ENCODE measurements around the gene ENOX1.
"Not testable (repeated sequence)": the region's sequence is repeated elsewhere in the genome, so short reads cannot be mapped to it uniquely, and the experiment has no call there.

Gene ENOX1

GRCh38 chr13:43362556-43362955 is 424.2 kb downstream of the ENOX1 start:
- no peaks in the 10 kb centered on the region for H3K4me1 Mint-ChIP-seq (ENCODE audit: low read depth in 2 of 2)
- H3K9me3 Mint-ChIP-seq: no peaks in the 10 kb centered on the region
- H3K27me3 Mint-ChIP-seq: no peaks in the 10 kb centered on the region
- peaks cover 3% of the 10 kb centered on the region for H3K36me3 Mint-ChIP-seq (ENCODE audit: insufficient read depth)
- ATAC-seq (replicated peaks) (no peak), DNase-seq (no peak)
- H3K4me3 Mint-ChIP-seq: no peak overlapping the region
- H3K27ac Mint-ChIP-seq: peak overlapping the region in 1 of 2 donors; percentile 22

GRCh38 chr13:43360892-43361610 is 425.7 kb downstream of the ENOX1 start:
- H3K36me3 Mint-ChIP-seq (ENCODE audit: insufficient read depth): no peaks in the 10 kb centered on the region
- H3K4me3 Mint-ChIP-seq: no peak overlapping the region
- ATAC-seq (replicated peaks) (no peak), DNase-seq (no peak)
- no peaks in the 10 kb centered on the region for H3K4me1 Mint-ChIP-seq (ENCODE audit: low read depth in 2 of 2)
- no peak overlapping the region for H3K27ac Mint-ChIP-seq
- no peaks in the 10 kb centered on the region for H3K9me3 Mint-ChIP-seq
- H3K27me3 Mint-ChIP-seq: no peaks in the 10 kb centered on the region

GRCh38 chr13:43360171-43360570 is 426.6 kb downstream of the ENOX1 start:
- no peaks in the 10 kb centered on the region for H3K36me3 Mint-ChIP-seq (ENCODE audit: insufficient read depth)
- H3K27me3 Mint-ChIP-seq: no peaks in the 10 kb centered on the region
- H3K4me3 Mint-ChIP-seq: no peak overlapping the region
- no peak for ATAC-seq (replicated peaks)
- H3K27ac Mint-ChIP-seq: no peak overlapping the region
- DNase-seq: no peak
- no peaks in the 10 kb centered on the region for H3K9me3 Mint-ChIP-seq
- H3K4me1 Mint-ChIP-seq (ENCODE audit: low read depth in 2 of 2): no peaks in the 10 kb centered on the region

- Mint-ChIP-seq H3K9me3 (no peaks in the 10 kb centered on the region), H3K27ac (no peak overlapping the region), H3K4me3 (no peak overlapping the region), H3K4me1 (ENCODE audit: low read depth in 2 of 2) (no peaks in the 10 kb centered on the region), H3K36me3 (ENCODE audit: insufficient read depth) (no peaks in the 10 kb centered on the region), H3K27me3 (no peaks in the 10 kb centered on the region)
- ATAC-seq (replicated peaks) (no peak), DNase-seq (no peak)
These were observed 427.2 kb downstream of the ENOX1 start for GRCh38 chr13:43359536-43359935.

- ATAC-seq (replicated peaks) (no peak), DNase-seq (no peak)
- H3K9me3 Mint-ChIP-seq: no peaks in the 10 kb centered on the region
- H3K4me3 Mint-ChIP-seq: no peak overlapping the region
- no peaks in the 10 kb centered on the region for H3K4me1 Mint-ChIP-seq (ENCODE audit: low read depth in 2 of 2)
- H3K27me3 Mint-ChIP-seq: no peaks in the 10 kb centered on the region
- no peaks in the 10 kb centered on the region for H3K36me3 Mint-ChIP-seq (ENCODE audit: insufficient read depth)
- no peak overlapping the region for H3K27ac Mint-ChIP-seq
These were observed 429.2 kb downstream of the ENOX1 start for GRCh38 chr13:43357564-43357963.

- H3K27ac Mint-ChIP-seq: no peak overlapping the region
- DNase-seq: no peak
- H3K36me3 Mint-ChIP-seq (ENCODE audit: insufficient read depth): no peaks in the 10 kb centered on the region
- H3K4me3 Mint-ChIP-seq: no peak overlapping the region
- H3K27me3 Mint-ChIP-seq: no peaks in the 10 kb centered on the region
- no peaks in the 10 kb centered on the region for H3K9me3 Mint-ChIP-seq
- H3K4me1 Mint-ChIP-seq (ENCODE audit: low read depth in 2 of 2): no peaks in the 10 kb centered on the region
- ATAC-seq (replicated peaks): no peak
These were observed 430.2 kb downstream of the ENOX1 start for GRCh38 chr13:43356567-43356966.

- Mint-ChIP-seq H3K36me3 (ENCODE audit: insufficient read depth) (no peaks in the 10 kb centered on the region), H3K9me3 (no peaks in the 10 kb centered on the region), H3K4me3 (no peak overlapping the region), H3K27ac (no peak overlapping the region), H3K27me3 (peaks cover 0 to under 1% of the 10 kb centered on the region in 2 donors), H3K4me1 (ENCODE audit: low read depth in 2 of 2) (no peaks in the 10 kb centered on the region)
- DNase-seq (no peak), ATAC-seq (replicated peaks) (no peak)
These were observed 431.0 kb downstream of the ENOX1 start for GRCh38 chr13:43355774-43356173.

GRCh38 chr13:43354153-43354945 is 432.4 kb downstream of the ENOX1 start:
- no peaks in the 10 kb centered on the region for H3K9me3 Mint-ChIP-seq
- H3K36me3 Mint-ChIP-seq (ENCODE audit: insufficient read depth): no peaks in the 10 kb centered on the region
- H3K27ac Mint-ChIP-seq: no peak overlapping the region
- no peaks in the 10 kb centered on the region for H3K4me1 Mint-ChIP-seq (ENCODE audit: low read depth in 2 of 2)
- DNase-seq (no peak), ATAC-seq (replicated peaks) (no peak)
- no peak overlapping the region for H3K4me3 Mint-ChIP-seq
- peaks cover 0 to 6% of the 10 kb centered on the region in 2 donors for H3K27me3 Mint-ChIP-seq

- Mint-ChIP-seq H3K36me3 (ENCODE audit: insufficient read depth) (no peaks in the 10 kb centered on the region), H3K4me3 (no peak overlapping the region), H3K27ac (no peak overlapping the region), H3K9me3 (no peaks in the 10 kb centered on the region), H3K4me1 (ENCODE audit: low read depth in 2 of 2) (no peaks in the 10 kb centered on the region), H3K27me3 (peaks cover 0 to 6% of the 10 kb centered on the region in 2 donors)
- DNase-seq (no peak), ATAC-seq (replicated peaks) (no peak)
These were observed 433.1 kb downstream of the ENOX1 start for GRCh38 chr13:43353631-43354030.

GRCh38 chr13:43351612-43352011 is 435.2 kb downstream of the ENOX1 start:
- H3K9me3 Mint-ChIP-seq: not testable (repeated sequence)

GRCh38 chr13:43348397-43348796 is 438.4 kb downstream of the ENOX1 start:
- Mint-ChIP-seq H3K36me3 (ENCODE audit: insufficient read depth) (no peaks in the 10 kb centered on the region), H3K27ac (no peak overlapping the region), H3K9me3 (no peaks in the 10 kb centered on the region), H3K27me3 (peaks cover 6 to 21% of the 10 kb centered on the region in 2 donors), H3K4me1 (ENCODE audit: low read depth in 2 of 2) (no peaks in the 10 kb centered on the region), H3K4me3 (no peak overlapping the region)
- ATAC-seq (replicated peaks) (no peak), DNase-seq (no peak)

More at GRCh38 chr13:43351612-43352011, 435.2 kb downstream of the ENOX1 start:
- H3K4me3 Mint-ChIP-seq; DNase-seq; H3K36me3 Mint-ChIP-seq (ENCODE audit: insufficient read depth); H3K4me1 Mint-ChIP-seq (ENCODE audit: low read depth in 2 of 2); H3K27ac Mint-ChIP-seq; ATAC-seq (replicated peaks): not testable (repeated sequence)
- H3K27me3 Mint-ChIP-seq: peaks cover 6 to 12% of the 10 kb centered on the region in 2 donors

- H3K27me3 Mint-ChIP-seq: peaks cover 6 to 21% of the 10 kb centered on the region in 2 donors
- no peak for DNase-seq
- no peak overlapping the region for H3K27ac Mint-ChIP-seq
- H3K9me3 Mint-ChIP-seq: no peaks in the 10 kb centered on the region
- no peak for ATAC-seq (replicated peaks)
- no peak overlapping the region for H3K4me3 Mint-ChIP-seq
- no peaks in the 10 kb centered on the region for H3K36me3 Mint-ChIP-seq (ENCODE audit: insufficient read depth)
- H3K4me1 Mint-ChIP-seq (ENCODE audit: low read depth in 2 of 2): no peaks in the 10 kb centered on the region
These were observed 438.9 kb downstream of the ENOX1 start for GRCh38 chr13:43347877-43348276.

GRCh38 chr13:43346427-43346826 is 440.3 kb downstream of the ENOX1 start:
- Mint-ChIP-seq H3K9me3 (no peaks in the 10 kb centered on the region), H3K4me1 (ENCODE audit: low read depth in 2 of 2) (no peaks in the 10 kb centered on the region), H3K27ac (no peak overlapping the region), H3K4me3 (no peak overlapping the region), H3K36me3 (ENCODE audit: insufficient read depth) (no peaks in the 10 kb centered on the region), H3K27me3 (peaks cover 14 to 24% of the 10 kb centered on the region in 2 donors)
- ATAC-seq (replicated peaks): no peak
- no peak for DNase-seq

GRCh38 chr13:43343645-43344044 is 443.1 kb downstream of the ENOX1 start:
- no peak overlapping the region for H3K4me3 Mint-ChIP-seq
- peaks cover 26 to 38% of the 10 kb centered on the region in 2 donors for H3K27me3 Mint-ChIP-seq
- DNase-seq (no peak), ATAC-seq (replicated peaks) (no peak)
- H3K27ac Mint-ChIP-seq: no peak overlapping the region
- H3K9me3 Mint-ChIP-seq: no peaks in the 10 kb centered on the region
- no peaks in the 10 kb centered on the region for H3K36me3 Mint-ChIP-seq (ENCODE audit: insufficient read depth)
- no peaks in the 10 kb centered on the region for H3K4me1 Mint-ChIP-seq (ENCODE audit: low read depth in 2 of 2)
